ENCODE measurements around the gene PTP4A2.

The PTP4A2 gene

GRCh38 chr1:31857863-31858262 lies 80.3 kb downstream of the PTP4A2 start:
- H3K4me3 ChIP-seq (ENCODE audit: low read length): no peak overlapping the region
- TF ChIP-seq CTCF (conservative IDR thresholded peaks at IDR 0.05; ENCODE audit: low read depth, low read length): no peak
- DNase-seq (ENCODE audit: low read depth): no peak

Data from retinal pigment epithelial cell (primary cell).